Gastroesophageal sphincter (tissue), 3 donors: ENCODE measurements around the gene H1-8.

ENCODE experiments used
- CTCF ChIP-seq, 4 experiments: fragments of 200-600 bp in 2 of 4; fragments of 450-650 bp in 2 of 4; sonication (generic) in 1 of 4; IDR thresholded peaks; one replicate each; pipeline ENCODE4 v1.5.1; 2017 to 2019; ENCODE audit warnings: antibody characterized with exemption in 4 of 4, mild to moderate bottlenecking in 2 of 4, moderate library complexity in 2 of 4
- EP300 ChIP-seq: sonication (generic); formaldehyde crosslinking; IDR thresholded peaks from one replicate; pipeline ENCODE4 v1.6.1; 2017; ENCODE audit warnings: antibody characterized with exemption, mild to moderate bottlenecking
- POLR2A ChIP-seq, 2 donors: fragments of 450-650 bp; IDR thresholded peaks; one replicate each; pipeline ENCODE4 v1.6.1; 2017; ENCODE audit warnings: antibody characterized with exemption in 2 of 2, mild to moderate bottlenecking in 2 of 2, moderate library complexity in 1 of 2
- POLR2AphosphoS5 ChIP-seq: sonication (generic); formaldehyde crosslinking; IDR thresholded peaks from one replicate; pipeline ENCODE4 v1.6.1; 2017; ENCODE audit warnings: antibody characterized with exemption

GRCh38 chr3:129563850-129564535 lies 21.0 kb downstream of the H1-8 start:
- TF ChIP-seq POLR2A (IDR thresholded peaks at IDR 0.05), result no peak
- no peak for TF ChIP-seq EP300
- no peak for TF ChIP-seq CTCF (IDR thresholded peaks at IDR 0.05)
- TF ChIP-seq POLR2AphosphoS5, result no peak
